ENCODE results near the gene EPYC. TPM values are rescaled to one million over a fixed set of nuclear protein-coding genes. Genes with fewer than 3 reads are reported as not detected.

Gene EPYC
- total and polyA plus RNA-seq, 7 donors, result not detected

DNA sequence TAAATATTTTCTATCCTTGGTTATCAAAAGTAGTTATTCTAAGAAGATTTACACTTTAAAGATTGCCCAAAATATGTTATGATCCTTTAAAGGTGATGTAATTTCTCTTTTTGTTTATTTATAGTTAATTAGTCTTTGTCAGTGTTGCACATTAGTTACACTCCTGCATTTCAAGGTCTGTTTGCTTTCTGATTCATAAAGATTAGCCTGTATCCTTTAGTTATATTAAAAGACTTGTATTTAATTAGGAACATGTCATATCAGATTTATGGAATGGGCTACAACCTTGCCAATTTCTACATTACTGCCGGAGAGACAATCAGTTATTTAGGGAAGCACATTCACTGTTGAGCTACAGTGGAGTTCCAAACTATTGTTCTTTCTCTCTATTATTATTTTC, 3.5 kb downstream of the EPYC start:
- no peak overlapping the region for H3K4me3 ChIP-seq
- H3K27me3 ChIP-seq (ENCODE audit: insufficient read depth in 3 of 3, low read length in 2 of 3), result no peaks in the 10 kb centered on the region
- H3K9me3 ChIP-seq, result no peaks in the 10 kb centered on the region
- no peaks in the 10 kb centered on the region for H3K36me3 ChIP-seq (ENCODE audit: insufficient read depth in 1 of 2, low read depth in 1 of 2)
- ATAC-seq (no peak), DNase-seq (no peak)
- WGBS, 3 donors, result 31 to 41% (median 35%) methylated on average over 1 of the region's 1 CpG
- no peak overlapping the region for H3K27ac ChIP-seq
- TF ChIP-seq, protein P1, sequence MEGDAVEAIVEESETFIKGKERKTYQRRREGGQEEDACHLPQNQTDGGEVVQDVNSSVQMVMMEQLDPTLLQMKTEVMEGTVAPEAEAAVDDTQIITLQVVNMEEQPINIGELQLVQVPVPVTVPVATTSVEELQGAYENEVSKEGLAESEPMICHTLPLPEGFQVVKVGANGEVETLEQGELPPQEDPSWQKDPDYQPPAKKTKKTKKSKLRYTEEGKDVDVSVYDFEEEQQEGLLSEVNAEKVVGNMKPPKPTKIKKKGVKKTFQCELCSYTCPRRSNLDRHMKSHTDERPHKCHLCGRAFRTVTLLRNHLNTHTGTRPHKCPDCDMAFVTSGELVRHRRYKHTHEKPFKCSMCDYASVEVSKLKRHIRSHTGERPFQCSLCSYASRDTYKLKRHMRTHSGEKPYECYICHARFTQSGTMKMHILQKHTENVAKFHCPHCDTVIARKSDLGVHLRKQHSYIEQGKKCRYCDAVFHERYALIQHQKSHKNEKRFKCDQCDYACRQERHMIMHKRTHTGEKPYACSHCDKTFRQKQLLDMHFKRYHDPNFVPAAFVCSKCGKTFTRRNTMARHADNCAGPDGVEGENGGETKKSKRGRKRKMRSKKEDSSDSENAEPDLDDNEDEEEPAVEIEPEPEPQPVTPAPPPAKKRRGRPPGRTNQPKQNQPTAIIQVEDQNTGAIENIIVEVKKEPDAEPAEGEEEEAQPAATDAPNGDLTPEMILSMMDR (IDR thresholded peaks at IDR 0.05), result no peak
- intact Hi-C loops (cut with DNase I), result no loop called here
- H3K4me1 ChIP-seq, result no peaks in the 10 kb centered on the region

DNA sequence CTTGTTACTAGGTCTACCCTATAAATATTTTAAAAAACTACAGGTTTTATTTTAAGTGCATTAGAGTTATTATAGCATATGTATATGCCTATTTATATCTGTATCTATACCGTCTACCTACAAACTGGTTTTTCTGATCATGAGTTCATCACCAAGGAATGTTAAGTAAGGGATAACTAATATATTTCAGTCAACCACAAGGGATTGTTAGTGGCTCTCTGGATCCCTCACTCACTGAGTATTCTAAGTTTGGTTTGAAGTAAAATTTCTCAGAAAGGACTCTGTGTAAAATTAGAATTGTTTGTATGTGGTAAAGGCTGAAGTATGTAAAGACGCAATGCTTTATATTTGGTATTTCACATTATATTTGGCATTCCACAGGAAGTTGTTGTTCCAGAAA, 4.8 kb downstream of the EPYC start:
- H3K27ac ChIP-seq, result no peak overlapping the region
- no peaks in the 10 kb centered on the region for H3K36me3 ChIP-seq (ENCODE audit: insufficient read depth in 1 of 2, low read depth in 1 of 2)
- DNase-seq (no peak), ATAC-seq (no peak)
- H3K27me3 ChIP-seq (ENCODE audit: insufficient read depth in 3 of 3, low read length in 2 of 3), result no peaks in the 10 kb centered on the region
- no peak overlapping the region for H3K4me3 ChIP-seq
- WGBS, 3 donors, result 76 to 88% (median 82%) methylated on average over 2 of the region's 2 CpGs
- H3K4me1 ChIP-seq, result no peaks in the 10 kb centered on the region
- TF ChIP-seq, protein P1 (IDR thresholded peaks at IDR 0.05), result no peak
- intact Hi-C loops (cut with DNase I), result no loop called here
- H3K9me3 ChIP-seq, result no peaks in the 10 kb centered on the region

DNA sequence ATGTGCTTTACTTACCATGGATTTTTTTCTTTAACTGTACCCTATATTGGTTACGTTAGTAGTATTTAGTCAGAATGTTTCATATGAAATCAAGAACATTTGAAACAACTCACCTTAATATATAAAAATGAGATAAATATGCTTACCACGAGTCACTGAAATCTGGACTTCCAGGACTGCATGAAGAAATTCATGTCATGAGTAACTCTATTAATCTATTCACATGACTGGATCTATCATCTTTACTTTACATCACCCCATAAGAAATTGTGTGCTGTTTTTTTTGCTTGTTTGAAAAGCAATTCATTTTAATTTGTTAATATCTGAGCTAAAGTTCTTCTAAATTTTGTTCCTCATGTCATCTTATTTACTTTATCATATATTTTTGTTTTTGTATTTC, 5.2 kb downstream of the EPYC start:
- intact Hi-C loops (cut with DNase I), result no loop called here
- H3K9me3 ChIP-seq, result no peaks in the 10 kb centered on the region
- DNase-seq (no peak), ATAC-seq (no peak)
- H3K27ac ChIP-seq, result no peak overlapping the region
- no peak overlapping the region for H3K4me3 ChIP-seq
- no peaks in the 10 kb centered on the region for H3K4me1 ChIP-seq
- WGBS, 3 donors, result 90 to 96% (median 90%) methylated on average over 2 of the region's 2 CpGs
- H3K27me3 ChIP-seq (ENCODE audit: insufficient read depth in 3 of 3, low read length in 2 of 3), result no peaks in the 10 kb centered on the region
- TF ChIP-seq, protein P1 (IDR thresholded peaks at IDR 0.05), result no peak
- H3K36me3 ChIP-seq (ENCODE audit: insufficient read depth in 1 of 2, low read depth in 1 of 2), result no peaks in the 10 kb centered on the region

DNA sequence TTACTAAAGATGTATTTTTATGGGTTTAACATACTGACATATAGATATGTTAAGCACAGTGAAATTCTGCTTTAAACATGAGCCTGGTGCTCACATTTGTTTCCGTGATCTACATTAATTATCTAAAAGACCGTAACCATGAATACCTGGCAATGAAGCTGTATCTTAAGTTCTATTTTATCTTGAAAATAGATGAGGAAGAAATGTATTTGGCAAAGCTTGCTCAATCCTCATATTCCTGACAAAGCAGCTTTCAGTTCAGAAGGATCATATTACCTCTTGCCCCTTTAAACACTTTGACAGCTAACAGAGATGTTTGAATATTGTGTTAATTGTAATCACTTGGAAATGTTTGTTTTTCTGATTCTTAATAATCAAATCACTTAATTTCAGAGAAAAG, 9.8 kb downstream of the EPYC start:
- H3K4me1 ChIP-seq, result no peaks in the 10 kb centered on the region
- H3K9me3 ChIP-seq, result no peaks in the 10 kb centered on the region
- intact Hi-C loops (cut with DNase I), result no loop called here
- DNase-seq (no peak), ATAC-seq (no peak)
- 47 to 67% (median 58%) methylated on average over 2 of the region's 2 CpGs for whole genome bisulfite sequencing, 3 donors
- H3K4me3 ChIP-seq, result no peak overlapping the region
- H3K27me3 ChIP-seq (ENCODE audit: insufficient read depth in 3 of 3, low read length in 2 of 3), result no peaks in the 10 kb centered on the region
- TF ChIP-seq, protein P1 (IDR thresholded peaks at IDR 0.05), result no peak
- no peaks in the 10 kb centered on the region for H3K36me3 ChIP-seq (ENCODE audit: insufficient read depth in 1 of 2, low read depth in 1 of 2)
- H3K27ac ChIP-seq, result no peak overlapping the region

DNA sequence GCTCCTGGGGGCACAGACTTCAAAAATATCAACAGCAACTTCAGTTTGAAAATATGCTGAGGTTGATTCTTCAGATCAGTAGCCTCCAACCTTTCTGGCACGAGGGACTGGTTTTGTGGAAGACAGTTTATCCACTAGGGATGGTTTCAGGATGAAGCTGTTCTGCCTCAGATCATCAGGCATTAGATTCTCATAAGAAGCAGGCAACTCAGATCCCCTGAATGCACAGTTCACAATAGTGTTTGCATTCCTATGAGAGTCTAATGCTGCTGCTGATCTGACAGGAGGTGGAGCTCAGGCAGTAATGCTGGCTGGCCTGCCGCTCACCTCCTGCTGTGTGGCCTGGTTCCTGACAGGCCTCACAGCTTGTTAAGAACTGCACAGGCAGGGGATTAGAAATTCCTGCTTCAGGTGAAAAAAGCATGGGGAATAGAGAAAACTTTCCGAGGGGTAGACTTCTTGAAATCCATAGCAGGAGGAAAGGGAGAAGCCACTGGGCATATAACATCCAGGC, 12.8 kb downstream of the EPYC start:
- Histone ChIP-seq H3K27ac (no peak overlapping the region), H3K4me3 (no peak overlapping the region), H3K36me3 (ENCODE audit: insufficient read depth in 1 of 2, low read depth in 1 of 2) (no peaks in the 10 kb centered on the region), H3K4me1 (no peaks in the 10 kb centered on the region), H3K27me3 (ENCODE audit: insufficient read depth in 3 of 3, low read length in 2 of 3) (no peaks in the 10 kb centered on the region), H3K9me3 (no peaks in the 10 kb centered on the region)
- DNase-seq (no peak), ATAC-seq (no peak)
- intact Hi-C loops (cut with DNase I), result no loop called here
- TF ChIP-seq, protein P1 (IDR thresholded peaks at IDR 0.05), result no peak
- 83 to 86% (median 86%) methylated on average over 3 of the region's 3 CpGs for WGBS, 3 donors
